ENCODE results near the gene SCLY.

SCLY gene

DNA sequence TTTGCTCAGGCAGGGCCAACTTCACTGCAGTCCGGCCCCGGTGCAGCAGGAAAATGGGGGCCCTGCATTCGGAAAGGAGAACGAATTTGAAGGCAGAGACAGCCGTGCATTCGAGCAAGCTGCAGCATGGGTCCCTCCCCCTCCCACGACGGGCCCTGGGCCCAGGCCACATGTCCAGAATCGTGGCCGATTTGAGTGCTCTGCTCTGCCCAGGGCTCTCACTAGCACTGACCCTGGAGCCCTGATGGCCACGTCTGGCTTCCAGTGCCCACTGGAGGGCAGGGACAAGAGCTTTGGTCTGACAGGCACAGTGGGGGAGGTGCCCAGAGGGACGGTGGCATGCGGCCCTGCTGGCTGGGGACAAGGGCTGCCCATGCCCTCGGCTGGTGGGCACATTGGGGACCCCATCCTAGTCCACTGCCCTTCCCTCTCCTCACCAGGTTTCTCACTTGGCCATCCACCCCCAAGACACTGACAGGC lies 63.2 kb downstream of the SCLY start:
- DNase-seq (ENCODE audit: insufficient read length, low spot score), result no peak
- FAIRE-seq, result no peak

DNA sequence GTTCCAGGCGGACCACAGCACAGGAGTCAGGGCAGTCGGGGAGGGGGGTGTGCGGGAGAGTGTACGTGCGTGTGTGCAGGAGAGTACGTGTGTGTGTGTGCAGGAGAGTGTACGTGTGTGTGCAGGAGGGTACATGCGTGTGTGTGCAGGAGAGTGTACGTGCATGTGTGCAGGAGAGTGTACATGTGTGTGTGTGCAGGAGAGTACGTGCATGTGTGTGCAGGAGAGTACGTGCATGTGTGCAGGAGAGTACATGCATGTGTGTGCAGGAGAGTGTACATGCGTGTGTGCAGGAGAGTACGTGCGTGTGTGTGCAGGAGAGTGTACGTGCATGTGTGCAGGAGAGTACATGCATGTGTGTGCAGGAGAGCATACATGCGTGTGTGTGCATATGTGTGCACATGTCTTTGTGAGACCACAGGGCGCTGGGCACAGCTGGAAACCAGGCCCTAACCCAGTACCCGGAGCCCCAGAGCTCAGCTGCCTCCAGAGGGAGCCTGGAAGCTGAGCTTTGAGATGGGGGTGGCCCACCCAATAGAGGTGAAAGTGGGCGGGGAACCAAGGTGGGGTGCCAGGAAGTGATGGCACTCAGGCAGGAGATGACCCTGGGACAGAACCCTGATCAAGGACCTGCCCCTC lies 63.8 kb downstream of the SCLY start:
- no peak for DNase-seq (ENCODE audit: insufficient read length, low spot score)
- peak; percentile 96 for FAIRE-seq

DNA sequence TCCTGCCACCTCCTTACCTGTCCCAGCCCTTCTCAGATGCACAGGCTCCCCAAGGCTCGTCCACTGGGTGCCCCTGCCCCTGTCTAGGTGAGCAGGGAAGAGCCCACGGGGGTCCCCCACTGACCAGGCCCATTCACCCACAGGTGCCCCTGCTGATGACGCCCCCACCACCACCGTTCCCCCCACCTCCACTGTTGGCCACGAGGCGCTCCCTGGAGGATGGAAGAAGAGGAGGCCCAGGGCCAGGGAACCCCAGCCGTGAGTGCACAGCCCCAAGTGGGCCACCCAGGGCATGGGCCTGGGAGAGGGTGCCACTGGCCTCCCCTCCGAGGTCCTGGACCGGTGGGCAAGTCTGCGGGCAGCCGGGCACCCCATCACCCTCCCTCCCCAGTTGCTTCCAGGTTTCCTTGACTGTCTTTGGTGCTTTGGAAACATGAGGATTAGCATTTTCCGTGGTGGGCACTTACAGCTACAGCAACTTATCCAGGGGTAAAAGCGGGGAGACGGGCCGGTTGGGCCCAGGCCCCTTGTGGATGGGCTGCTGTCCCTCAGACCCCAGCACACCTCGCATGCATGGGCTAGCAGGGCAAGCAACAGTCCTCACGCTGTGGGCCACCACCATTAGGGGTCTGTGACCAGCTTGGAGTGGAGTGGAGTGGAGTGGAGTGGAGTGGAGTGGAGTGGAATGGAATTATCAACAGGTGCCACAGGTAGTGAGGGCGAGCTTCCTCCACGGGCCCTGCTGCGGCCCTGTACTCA lies 64.5 kb downstream of the SCLY start:
- DNase-seq (ENCODE audit: insufficient read length, low spot score), result no peak
- FAIRE-seq, result no peak

DNA sequence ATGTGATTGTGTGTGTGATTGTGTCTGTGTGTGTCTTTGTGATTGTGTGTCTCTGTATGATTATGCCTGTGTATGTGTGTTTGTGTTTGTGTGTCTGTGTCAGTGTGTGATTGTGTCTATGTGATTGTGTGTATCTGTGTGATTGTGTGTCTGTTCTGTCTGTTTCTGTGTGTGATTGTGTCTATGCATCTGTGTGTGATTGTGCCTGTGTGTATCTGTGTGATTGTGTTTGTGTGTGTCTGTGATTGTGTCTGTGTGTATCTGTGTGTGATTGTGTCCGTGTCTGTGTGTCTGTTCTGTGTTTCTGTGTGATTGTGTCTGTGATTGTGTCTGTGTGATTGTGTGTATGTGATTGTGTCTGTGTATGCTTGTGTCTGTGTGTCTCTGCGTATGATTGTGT lies 65.5 kb downstream of the SCLY start:
- no peak for FAIRE-seq
- DNase-seq (ENCODE audit: insufficient read length, low spot score), result no peak

DNA sequence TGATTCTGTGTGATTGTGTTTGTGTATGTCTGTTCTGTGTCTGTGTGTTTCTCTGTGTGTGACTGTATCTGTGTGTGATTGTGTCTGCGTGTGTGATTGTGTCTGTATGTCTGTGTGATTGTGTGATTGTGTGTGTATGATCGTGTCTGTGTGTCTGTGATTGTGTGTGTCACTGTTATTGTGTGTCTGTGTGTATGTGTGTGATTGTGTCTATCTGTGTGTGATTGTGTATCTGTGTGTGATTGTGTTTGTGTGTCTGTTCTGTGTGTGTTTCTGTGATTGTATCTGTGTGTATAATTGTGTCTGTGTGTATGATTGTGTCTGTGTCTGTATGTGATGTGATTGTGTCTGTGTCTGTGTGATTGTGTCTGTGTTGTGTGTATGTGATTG lies 66.0 kb downstream of the SCLY start:
- peak; percentile 99 for FAIRE-seq

DNA sequence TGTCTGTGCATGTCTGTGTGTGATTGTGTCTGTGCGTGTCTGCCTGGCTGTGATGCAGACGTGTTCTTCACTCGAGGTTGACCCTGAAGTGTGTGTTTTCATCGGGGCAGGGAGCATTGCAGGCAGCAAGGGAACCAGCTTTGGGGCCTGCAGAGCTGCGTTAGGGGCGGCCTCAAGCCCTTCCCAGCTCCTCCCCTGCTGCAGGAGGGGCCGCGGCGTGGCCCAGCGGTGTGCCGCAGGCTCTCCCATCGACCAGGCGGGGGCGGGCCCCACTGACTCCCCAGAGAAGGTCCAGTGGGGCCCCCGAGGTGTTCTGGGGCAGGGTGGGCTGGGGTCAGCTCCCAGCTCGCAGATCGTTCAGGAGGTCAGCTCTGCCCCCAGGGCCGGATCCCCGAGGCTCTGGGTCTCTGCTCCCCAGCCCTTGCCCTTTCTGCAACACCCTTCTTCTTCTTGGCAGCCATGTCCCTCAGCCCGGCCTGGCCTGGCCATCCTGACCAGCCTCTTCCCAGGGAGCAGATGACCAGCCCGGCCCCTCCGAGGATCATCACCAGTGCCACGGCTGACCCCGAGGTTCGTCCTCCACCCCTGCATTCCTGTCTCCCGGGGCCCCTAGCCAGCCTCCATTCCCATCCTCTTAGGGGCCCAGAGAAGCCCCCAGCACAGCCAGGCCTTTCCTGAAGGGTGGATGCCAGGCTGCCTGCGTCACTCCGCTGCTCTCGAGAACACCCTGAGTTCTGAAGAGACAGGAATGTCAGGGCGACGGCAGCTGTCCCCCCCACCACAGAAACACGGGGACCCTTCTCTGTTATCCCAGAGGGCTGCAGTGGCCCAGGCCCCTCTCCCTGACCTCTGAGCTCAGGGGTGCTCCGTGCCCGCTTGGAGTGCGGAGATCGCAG lies 66.6 kb downstream of the SCLY start:
- DNase-seq (ENCODE audit: insufficient read length, low spot score), result no peak
- FAIRE-seq, result no peak

More for the DNA sequence above, 66.0 kb downstream of the SCLY start:
- DNase-seq (ENCODE audit: insufficient read length, low spot score), result no peak

DNA sequence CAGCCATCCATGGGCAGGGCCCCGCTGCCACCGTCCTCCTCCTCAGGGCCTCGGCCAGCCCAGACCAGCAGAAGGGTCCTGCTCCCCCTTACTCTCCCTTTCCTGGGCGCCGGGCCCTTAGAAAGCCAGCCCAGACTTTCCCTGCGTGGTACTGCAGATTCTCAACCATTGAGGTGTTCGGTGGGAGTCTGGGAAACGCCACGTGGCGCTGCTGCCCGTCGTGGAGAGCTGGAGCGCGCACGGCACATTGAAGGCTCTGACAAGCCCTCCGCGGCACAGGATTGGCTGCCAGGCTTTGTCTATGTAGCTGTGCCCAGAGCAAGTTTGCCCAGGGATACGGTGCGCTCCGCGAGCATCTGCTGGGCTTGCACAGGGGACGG lies 67.2 kb downstream of the SCLY start:
- DNase-seq (ENCODE audit: insufficient read length, low spot score) (no peak), FAIRE-seq (no peak)

DNA sequence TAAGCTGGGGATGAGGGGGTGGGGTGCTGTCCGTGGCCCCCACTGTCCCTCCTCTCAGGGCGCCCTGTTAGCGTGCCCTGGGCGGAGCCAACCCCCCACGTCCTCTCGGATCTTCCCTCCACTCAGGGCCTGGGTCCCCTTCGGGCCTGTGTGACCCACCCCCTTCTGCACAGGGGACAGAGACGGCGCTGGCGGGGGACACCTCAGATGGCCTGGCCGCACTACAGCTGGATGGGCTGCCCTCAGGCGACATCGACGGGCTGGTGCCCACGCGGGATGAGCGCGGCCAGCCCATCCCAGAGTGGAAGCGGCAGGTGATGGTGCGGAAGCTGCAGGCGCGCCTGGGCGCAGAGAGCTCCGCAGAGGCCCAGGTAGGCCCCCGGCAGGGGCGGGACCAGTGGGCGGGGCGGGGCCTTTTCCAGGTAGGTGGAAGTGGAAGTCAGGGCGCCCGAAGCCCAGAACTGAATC lies 67.8 kb downstream of the SCLY start:
- FAIRE-seq, result no peak
- no peak for DNase-seq (ENCODE audit: insufficient read length, low spot score)

DNA sequence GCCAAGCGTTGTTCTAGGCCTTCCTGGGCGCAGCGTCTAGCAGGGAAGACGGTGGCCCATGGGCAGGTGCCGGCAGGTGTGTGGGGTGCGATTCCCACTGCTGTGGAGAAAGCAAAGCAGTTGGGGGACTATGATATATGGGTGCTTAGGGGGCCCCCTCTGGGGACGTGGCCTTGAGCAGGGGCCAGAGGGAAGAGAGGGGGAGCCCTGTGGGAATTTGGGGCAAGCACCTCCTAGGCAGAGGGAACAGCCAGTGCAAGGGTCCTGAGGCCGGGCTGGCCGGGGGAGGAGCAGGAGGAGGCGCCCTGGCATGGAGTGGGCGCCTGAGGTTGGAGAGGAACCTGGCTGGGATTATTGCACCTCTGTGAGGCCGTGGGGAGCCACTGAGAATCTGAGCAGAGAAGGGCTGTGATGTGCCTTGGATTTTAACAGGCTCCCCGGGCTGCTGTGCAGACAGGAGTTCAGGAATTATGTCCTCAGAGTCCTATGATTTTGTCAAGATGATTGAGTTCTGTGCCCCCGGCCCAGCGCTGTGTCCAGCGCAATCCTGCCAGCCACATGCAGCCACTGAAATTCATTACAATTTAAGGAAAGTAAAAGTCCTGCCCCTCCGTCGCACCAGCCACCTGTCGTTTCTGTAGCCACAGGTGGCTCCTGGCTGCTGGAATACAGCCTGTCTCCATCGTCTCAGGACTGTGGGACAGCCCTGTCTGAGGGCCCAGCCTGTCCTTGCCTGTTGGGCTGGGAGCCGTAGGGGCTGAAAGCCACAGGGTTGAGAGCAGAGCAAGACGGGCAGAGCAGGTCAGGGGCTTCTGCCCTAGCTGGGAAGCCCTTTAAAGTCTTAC lies 68.6 kb downstream of the SCLY start:
- FAIRE-seq (no peak), DNase-seq (ENCODE audit: insufficient read length, low spot score) (no peak)

DNA sequence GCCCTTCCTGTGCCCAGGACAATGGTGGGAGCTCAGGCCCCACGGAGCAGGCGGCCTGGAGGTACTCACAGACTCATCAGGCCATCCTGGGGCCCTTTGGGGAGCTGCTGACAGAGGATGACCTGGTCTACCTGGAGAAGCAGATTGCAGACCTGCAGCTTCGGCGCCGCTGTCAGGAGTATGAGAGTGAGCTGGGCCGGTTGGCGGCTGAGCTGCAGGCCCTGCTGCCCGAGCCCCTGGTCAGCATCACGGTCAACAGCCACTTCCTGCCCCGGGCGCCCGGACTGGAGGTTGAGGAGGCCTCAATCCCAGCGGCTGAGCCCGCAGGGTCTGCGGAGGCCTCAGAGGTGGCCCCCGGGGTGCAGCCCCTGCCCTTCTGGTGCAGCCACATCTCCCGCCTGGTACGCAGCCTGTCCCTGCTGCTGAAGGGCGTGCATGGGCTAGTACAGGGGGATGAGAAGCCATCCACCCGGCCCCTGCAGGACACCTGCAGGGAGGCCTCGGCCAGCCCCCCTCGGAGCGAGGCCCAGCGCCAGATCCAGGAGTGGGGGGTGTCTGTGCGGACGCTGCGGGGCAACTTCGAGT lies 69.4 kb downstream of the SCLY start:
- FAIRE-seq (no peak), DNase-seq (ENCODE audit: insufficient read length, low spot score) (no peak)

DNA sequence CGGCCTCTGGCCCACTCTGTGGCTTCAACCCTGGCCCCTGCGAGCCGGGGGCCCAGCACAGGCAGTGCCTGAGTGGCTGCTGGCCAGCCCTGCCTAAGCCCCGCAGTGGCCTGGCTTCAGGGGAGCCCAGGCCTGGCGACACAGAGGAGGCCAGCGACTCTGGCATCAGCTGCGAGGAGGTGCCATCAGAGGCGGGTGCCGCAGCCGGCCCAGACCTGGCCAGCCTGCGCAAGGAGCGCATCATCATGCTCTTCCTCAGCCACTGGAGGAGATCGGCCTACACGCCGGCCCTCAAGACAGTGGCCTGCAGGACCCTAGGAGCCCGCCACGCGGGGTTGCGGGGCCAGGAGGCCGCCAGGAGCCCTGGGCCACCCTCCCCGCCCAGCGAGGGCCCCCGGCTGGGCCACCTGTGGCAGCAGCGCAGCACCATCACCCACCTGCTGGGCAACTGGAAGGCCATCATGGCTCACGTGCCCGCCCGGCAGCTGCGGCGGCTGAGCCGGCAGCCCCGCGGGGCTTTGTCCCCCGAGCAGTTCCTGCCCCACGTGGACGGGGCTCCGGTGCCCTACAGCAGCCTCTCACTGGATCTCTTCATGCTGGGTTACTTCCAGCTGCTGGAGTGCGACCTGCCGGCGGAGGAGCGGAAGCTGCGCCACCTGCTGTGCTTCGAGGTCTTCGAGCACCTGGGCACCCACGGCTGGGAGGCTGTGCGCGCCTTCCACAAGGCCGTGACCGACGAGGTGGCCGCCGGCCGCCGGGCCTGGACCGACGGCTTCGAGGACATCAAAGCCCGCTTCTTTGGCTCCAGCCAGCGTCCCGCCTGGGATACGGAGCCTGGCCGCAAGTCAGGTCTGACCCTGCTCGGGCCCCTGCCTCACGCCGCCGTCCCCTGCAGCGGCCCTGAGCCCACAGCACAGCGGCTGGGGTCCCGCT lies 70.2 kb downstream of the SCLY start:
- DNase-seq (ENCODE audit: insufficient read length, low spot score) (no peak), FAIRE-seq (no peak)

DNA sequence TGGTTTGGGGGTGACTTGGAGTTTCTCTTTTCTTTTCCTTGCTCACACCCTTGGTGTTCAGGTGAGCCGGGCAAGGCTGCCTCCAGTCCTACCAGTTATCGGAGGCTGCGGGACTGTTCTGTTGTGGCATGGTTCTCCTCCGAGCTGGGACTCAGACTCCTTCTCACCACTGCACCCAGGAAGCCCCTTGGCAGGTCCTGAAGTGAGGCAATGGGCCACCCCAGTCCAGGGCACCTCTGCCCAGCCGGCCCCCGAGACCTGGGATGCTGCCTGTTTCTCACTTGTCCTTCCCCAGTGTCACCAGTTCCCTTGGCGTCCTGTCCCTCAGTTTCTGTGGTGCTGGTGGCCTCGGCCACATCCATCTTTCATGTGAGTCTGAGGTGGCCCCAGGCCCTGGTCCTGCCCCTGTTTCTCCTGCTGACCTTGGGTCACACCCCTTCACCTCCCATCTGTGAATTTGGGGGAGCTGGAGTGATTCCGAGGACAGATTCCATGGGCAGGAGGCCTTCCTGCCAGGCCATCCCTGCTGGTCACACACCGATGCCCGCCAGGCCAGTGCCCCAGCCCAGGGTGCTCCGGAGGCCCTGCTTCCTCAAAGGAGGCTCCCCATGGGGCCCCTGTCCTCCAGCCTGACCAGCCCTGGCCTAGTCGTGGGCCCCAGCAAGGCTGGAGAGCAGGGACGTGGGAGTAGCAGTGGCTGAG lies 71.1 kb downstream of the SCLY start:
- no peak for FAIRE-seq
- DNase-seq (ENCODE audit: insufficient read length, low spot score), result no peak

DNA sequence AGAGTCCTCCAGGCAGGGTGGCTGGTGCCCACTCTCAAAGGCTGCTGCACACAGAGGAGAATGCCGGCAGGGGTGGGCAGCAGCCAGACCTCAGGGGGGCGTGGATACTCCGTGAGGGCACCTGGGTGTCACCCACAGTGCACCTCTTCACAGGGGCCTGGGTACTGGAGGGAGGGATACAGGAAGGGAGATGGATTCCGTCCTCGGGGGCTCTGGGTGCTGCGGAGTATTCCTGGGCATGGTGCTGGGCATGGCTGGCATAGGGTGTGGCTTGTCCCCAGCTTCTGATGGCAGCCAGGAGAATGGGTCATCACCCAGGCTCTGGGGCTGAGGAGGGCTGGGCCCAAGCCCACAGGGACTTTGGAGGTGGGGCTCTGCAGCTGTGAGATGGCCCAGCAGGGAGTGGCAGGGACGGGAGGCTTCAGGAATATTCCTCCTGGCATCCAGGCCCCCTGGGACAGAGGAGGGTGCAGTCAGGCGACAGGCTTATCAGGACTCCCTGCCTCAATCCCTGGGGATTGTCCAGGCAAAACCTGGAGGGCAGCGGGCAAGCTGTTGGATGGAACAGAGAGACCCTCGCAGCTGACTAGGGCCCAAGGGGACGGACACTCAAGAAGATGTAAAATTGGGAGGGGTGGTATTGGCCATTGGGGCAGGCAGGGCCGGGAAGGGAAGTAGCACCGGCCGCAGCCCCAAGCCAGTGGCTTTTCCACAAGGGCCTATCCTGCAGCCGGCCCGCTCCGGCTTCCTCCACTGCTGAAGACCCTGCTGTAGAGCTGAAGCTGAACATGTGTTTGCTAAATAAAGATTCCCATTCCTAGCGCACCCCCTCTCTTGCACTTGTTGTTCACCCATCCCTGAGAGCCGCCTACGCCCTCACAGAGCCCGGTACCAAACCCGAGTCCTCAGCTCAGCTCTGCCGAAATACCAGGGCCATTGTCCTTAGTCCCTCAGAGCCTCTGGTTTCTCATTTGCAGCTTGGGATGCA lies 72.0 kb downstream of the SCLY start:
- FAIRE-seq (no peak), DNase-seq (ENCODE audit: insufficient read length, low spot score) (no peak)

DNA sequence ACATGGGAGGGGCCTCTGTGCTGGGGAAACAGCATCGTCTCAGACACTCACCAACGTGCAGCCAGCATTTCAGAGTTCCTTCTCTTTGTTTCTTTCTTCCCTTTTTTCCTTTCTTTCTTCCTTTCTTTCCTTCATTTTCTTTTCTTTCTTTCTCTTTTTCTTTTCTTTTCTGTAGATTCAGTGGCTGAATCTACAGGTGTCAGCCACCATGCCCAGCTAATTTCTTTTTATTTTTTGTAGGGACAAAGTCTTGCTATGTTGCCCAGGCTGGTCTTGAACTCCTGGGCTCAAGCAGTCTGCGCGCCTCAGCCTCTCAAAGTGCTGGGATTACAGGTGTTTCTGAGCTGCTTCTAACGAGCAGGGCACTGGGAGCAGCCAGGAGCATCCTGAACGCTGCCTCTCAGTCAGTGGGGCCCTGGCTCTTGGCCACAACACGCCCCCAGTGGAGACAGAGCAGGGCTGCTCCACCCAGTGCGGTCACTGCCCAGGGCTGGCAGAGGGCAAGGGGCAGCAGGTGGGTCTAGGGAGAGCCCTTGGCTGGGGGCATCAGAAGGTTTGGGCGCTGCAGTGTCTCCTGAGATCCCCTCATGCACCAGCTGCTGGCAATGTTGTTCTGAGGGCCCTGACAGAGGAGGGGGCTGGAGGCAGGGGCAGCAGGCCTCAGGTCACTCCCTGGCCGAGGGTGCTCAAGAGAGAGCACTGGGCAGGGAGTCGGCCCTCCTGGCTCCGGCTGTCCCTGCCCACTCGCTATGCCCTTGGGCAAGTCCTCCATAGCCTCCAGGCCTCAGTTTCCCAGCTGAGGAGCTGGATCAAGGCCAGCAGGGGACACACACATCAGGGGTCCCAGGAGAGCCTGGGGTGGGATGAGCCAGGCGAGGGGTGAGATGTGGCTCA lies 72.9 kb downstream of the SCLY start:
- DNase-seq (ENCODE audit: insufficient read length, low spot score), result no peak
- FAIRE-seq, result no peak

DNA sequence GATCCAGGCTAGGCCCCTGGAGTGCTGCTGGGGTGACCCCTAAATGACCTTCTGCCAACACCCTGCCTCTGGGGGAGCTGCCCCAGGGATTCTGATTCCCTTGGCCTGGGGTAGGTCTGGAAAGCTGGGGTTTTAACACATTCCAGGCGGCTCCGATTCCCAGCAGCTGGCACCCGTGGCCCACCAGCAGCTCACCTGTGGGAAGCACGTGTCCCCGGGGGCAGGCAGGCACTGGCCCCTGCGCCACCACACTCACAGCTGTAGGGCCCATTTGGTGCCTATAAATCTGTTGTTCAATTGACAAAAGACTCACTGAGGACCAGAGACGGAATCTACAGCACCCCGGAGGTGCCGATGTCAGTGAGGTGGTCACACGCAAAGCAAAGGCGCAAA lies 73.6 kb downstream of the SCLY start:
- no peak for DNase-seq (ENCODE audit: insufficient read length, low spot score)
- FAIRE-seq, result no peak

DNA sequence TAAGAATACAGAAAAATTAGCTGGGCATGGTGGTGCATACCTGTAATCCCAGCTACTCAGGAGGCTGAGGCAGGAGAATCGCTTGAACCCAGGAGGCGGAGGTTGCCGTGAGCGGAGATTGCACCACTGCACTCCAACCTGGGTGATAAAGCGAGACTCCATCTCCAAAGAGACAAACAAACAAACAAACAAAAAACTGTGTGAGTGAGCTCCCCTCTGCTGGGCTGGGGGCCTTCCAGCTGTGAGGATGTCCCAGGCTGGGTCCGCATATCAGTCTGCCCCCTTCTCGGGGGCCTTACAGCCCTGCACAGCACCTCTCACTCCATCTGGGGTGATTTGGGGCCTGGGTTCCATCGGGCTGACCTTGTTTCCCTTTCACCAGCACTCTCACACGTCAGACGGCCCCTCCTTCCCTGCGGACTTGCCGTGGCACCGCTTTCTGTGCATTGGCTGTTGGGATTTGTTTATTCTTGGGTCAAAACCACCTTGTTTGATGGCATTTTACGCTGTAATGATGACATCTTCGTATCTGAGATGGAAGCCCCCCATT lies 74.9 kb downstream of the SCLY start:
- no peak for FAIRE-seq
- no peak for DNase-seq (ENCODE audit: insufficient read length, low spot score)
